Spleen (tissue), 7 donors: ENCODE measurements around the gene ACHE.

Source experiments
- CTCF ChIP-seq, 11 experiments: fragments of 200-600 bp in 7 of 11; fragments of 450-650 bp in 4 of 11; sonication (generic) in 4 of 11; IDR thresholded peaks in 8 of 11; conservative IDR thresholded peaks in 3 of 11; 1 replicate in 7 of 11; 2 replicates in 4 of 11; pipeline versions ENCODE4 v1.4.0 to v1.8.0; 2016 to 2021; ENCODE audit warnings: antibody characterized with exemption in 11 of 11, inconsistent platforms in 4 of 11, mild to moderate bottlenecking in 1 of 11
- POLR2AphosphoS5 ChIP-seq, 3 donors: sonication (generic); formaldehyde crosslinking; IDR thresholded peaks; one replicate each; pipeline ENCODE4 v1.5.1; 2017; ENCODE audit warnings: antibody characterized with exemption in 3 of 3
- donor health status: DM: no; HTN: no; CAD: no; lungs with moderate emphysema.
- donor health status: DM: no; HTN: no; CAD: no.
- donor health status: DM: no; HTN: no; CAD: no.

- no peak for TF ChIP-seq CTCF (IDR thresholded peaks at IDR 0.05 in 8 of 11, conservative IDR thresholded peaks at IDR 0.05 in 3 of 11)
- TF ChIP-seq POLR2AphosphoS5 (IDR thresholded peaks at IDR 0.05): peak; percentile 44 to 76 (median 58)
Measured at GRCh38 chr7:100867040-100867775, 28.5 kb downstream of the ACHE start, which contains the start of gene TRIP6.
